Stimulated activated CD4-positive, alpha-beta T cell treated with anti-CD3 and anti-CD28 coated beads, Interleukin-12 subunit alpha, Interleukin-12 subunit beta, amount 100 ng/mL, for 48 hours (primary cell): ENCODE results near the gene PIGQ.
A peak's percentile ranks its signal among the peaks of the same experiment; 100 is the strongest.

Experiments
- DNase-seq, 3 donors: peaks; one replicate each; pipeline ENCODE4 v3.0.0-alpha.2; 2020; ENCODE audit warnings: low read depth in 2 of 3, low spot score in 1 of 3

Gene PIGQ

DNA sequence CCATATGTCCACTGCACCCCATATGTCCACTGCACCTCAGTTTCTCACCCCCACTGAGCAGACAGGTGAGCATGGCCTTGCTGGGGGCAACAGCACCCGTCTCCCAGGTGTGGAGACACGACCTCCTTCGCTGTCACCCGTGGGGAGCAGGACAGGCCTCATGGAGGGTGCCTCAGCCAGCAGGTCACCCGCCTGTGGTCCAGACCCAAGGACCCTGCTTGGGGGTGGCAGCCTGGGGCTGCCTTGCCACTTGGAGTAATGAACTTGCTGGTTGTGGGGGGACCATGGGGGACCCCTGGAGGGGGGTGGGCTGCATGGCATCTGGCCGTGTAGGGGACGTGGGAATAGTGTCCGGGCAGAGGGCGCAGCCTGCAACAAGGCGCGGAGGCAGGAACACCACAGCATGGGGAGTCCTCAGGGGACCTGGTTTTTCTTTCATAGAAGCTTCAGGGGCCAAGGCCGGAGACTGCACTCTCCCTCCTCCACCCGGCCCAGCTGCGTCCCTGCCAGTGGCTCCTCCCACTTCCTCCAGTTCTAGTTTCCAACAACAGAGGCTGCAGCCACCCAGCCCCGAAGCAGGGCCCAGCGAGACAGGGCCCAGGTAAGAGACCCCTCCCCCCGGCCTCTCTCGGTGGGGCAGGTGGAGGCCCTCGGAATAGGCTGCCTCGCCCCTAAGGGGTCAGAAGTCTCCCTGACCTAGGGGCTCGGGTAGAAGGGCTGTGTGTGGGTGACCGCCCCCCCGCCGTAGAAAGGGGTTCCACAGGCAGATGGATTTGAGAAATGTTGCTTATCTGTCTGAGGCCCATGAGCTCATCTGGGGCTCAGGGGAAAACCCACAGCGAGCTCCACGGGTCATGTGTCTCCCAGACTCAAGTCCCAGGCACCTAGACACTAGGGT lies 3.0 kb upstream of the PIGQ start, which contains the start of gene NHLRC4:
TSS of gene NHLRC4 (plus strand) at position 531 of the 898 bp plus-strand sequence. CDS start 1,043 bp downstream, outside the sequence.
- DNase-seq = peak in 1 of 3 donors; percentile 37

DNA sequence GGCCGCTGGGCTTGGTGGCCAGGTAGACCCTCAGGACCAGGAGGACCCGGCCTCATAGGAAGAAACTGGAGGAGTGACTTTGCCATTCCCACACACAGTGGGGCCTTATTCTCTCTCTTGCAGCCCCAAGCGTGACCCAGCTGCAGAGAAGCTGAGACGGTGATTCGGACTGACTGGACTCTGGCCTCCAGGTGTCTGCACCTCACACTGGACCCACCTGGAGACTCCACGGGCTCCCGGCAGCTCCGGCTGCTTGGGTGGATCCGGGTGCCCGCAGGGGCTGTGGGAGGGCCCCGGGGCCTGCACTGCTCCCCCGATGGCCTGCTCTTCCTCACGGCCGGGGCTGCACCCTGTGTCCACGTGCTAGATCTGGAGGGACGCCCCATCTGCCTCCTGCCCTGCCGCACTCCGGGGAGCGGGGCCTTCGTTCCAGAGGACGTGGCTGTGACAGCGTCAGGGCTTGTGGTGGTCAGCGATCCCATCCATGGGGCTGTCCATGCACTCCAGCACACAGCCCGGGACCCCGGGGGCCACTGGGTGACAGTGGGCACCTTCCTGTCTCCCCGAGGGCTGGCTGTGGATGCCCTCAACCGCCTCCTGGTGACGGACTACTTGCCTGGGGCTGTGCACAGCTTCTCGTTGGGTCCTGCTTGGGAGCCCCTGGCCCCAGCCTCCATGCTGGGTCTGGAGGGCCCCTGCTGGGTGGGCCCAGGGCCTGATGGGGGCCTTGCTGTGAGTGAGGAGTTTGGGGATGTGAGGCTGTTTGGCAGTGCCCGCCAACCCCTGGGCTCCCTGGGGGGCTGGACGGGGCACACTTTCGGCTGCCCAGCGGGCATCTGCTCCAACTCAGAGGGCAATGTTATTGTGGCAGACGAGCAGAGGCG lies 2.2 kb upstream of the PIGQ start:
- DNase-seq = no peak

- DNase-seq = no peak
Measured at GRCh38 chr16:568401-569258, 1.1 kb upstream of the PIGQ start.

GRCh38 chr16:572865-573650 lies 3.3 kb downstream of the PIGQ start:
- no peak for DNase-seq

- DNase-seq = no peak
Measured at GRCh38 chr16:574021-574760, 4.4 kb downstream of the PIGQ start.

DNA sequence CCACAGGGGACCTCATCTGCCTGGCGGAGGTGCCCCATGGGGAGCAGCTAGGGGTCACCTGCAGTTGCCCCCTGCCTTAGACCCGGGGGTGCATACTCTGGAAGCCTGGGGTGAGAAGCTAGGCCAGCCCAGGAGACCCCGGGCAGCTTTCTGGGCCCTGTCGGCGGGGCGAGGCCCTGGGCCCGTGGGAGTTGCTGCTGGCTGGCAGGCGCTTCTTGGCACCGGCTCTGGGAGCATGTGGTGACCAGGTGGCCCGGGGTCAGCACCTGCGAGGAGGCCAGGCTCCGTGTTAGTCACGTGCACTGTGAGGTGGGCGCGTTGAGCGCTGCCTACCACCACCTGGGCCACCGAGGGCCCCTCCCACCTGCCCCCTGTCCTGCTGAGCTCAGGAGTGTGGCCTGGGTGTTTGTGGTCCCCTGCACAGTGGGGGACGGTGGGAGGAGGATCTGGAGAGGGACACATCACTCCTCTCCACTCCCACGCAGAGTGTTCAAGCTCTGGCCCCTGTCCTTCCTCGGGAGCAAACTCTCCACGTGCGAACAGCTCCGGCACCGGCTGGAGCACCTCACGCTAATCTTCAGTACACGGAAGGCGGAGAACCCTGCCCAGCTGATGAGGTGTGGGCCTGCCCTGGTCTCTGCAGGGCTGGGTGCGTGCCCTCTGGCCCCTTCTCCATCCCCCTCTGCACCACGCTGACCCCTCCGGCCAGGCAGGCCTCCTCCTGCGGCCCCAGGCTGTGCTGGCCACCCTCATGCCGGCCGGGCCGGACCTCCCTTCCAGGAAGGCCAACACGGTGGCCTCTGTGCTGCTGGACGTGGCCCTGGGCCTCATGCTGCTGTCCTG lies 5.8 kb downstream of the PIGQ start:
- DNase-seq = no peak

- DNase-seq = no peak
Measured at GRCh38 chr16:576197-576822, 6.5 kb downstream of the PIGQ start.

DNA sequence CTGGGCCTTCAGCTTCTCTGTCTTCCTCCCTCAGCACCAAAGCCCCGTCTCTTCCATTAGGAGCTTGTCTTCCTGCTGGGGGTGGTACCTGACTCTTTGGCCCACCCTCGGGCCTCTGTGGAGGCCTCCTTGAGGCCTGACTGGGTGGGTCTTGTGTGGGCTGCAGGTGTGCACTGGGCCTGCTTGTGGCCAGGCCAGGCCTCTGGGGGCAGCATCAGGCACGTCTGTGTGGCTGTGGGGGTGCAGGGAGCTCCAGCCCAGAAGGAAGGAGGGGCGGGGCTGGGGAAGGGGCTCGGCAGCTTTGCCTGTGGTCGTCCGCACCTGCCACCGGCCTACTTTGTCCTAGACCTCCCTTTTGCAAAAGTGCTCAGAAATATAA lies 7.0 kb downstream of the PIGQ start:
- DNase-seq = no peak

DNA sequence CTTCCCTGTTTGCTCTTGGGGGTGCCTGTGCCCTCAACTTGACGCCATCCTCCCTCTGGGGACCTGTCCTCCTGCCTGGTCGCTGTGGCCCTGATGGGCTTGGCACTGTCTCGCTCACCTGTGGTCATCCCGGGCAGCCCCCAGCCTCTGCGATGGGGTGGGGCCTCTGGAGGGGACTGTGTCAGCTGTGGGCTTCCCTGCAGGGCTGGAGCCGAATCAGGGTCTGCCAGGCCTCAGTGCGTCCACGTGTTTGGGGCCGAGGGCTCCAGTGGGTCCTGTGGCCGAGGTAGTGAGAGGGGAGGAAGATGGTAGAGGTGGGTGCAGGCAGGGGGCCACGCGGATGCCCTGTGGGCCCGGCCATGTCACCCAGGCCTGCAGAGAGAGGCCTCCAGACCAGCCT lies 8.0 kb downstream of the PIGQ start:
- DNase-seq = no peak

DNA sequence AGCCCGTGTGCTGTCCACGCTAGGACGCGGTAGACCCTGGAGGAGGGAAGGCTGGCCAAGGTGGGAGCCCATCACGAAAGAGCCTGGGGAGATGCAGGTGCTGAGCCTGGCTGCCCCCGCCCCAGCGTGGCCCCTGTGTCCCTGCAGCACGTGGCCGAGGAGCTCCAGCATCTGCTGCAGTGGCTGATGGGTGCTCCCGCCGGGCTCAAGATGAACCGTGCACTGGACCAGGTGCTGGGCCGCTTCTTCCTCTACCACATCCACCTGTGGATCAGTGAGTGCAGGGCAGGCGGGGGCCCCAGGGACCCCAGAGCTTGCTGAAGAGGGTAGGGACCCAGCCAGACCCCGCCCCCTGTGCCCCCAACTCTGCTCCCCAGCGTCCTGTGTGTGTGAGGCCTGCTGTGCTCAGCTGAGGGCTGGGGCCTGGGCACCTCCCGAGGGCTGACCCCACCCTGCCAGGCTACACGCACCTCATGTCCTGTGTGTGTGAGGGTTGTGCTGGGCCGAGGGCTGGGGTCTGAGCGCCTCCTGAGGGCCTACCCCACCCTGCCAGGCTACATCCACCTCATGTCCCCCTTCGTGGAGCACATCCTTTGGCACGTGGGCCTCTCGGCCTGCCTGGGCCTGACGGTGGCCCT lies 8.6 kb downstream of the PIGQ start:
- DNase-seq = no peak

GRCh38 chr16:578870-579405 lies 9.2 kb downstream of the PIGQ start:
- peak; percentile 42 to 72 (median 49) for DNase-seq

- DNase-seq = no peak
Measured at GRCh38 chr16:580141-580945, 10.6 kb downstream of the PIGQ start.

DNA sequence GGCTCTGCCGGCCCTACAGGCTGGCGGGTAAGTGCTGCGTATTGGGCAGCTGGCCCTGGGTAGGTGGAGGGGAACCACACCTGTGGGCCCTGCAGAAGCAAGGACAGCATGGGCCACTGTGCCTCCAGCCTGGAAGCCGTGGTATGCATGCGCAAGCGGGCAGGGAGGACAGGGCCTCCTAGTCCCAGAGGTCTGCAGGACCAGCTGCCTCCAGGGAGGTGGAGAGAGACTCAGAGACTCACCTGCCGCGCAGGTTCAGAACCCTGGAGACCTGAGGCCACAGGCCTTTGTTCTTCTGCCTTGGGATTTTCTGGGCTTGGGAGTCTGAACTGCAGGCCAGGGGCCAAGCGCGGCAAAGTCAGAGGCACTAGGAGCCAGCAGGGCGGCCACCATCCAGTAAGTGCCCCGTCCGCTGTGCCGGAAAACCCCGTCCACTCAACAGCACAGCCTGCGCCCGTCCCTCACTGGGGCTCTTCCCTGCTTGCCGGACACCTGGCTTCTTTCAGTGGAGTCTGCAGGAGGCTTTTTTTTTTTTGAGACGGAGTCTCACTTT lies 11.3 kb downstream of the PIGQ start:
- DNase-seq = no peak

GRCh38 chr16:582218-582613 lies 12.4 kb downstream of the PIGQ start:
- no peak for DNase-seq

- DNase-seq = no peak
Measured at GRCh38 chr16:582614-583331, 13.0 kb downstream of the PIGQ start.

DNA sequence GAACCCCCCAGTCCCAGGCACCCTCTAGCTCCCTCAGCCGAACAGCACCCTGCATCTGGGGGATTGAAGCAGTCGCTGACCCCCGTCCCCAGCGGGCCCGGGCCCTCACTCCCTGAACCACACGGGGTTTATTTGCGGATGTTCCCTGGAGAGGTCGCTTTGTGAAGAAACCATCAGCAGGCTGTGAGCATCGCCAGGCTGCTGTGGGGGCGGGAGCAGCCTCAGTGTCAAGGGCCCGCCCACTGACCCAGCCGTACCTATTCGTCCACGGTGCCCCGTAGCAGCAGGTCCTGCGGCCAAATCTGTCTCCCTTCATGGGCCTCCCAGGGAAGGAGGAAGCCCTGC lies 13.7 kb downstream of the PIGQ start:
- DNase-seq = no peak
